GM12801 (cell line): ENCODE data around the gene TOP2B.

Experiments used
- TF ChIP-seq, protein P1 (sequence below): IDR thresholded peaks from one replicate; pipeline ENCODE4 v1.5.1; 2011; ENCODE audit warnings: control low read depth; ENCODE audit not compliant: insufficient read length; ENCODE audit errors: extremely low read depth

Gene TOP2B, protein sequence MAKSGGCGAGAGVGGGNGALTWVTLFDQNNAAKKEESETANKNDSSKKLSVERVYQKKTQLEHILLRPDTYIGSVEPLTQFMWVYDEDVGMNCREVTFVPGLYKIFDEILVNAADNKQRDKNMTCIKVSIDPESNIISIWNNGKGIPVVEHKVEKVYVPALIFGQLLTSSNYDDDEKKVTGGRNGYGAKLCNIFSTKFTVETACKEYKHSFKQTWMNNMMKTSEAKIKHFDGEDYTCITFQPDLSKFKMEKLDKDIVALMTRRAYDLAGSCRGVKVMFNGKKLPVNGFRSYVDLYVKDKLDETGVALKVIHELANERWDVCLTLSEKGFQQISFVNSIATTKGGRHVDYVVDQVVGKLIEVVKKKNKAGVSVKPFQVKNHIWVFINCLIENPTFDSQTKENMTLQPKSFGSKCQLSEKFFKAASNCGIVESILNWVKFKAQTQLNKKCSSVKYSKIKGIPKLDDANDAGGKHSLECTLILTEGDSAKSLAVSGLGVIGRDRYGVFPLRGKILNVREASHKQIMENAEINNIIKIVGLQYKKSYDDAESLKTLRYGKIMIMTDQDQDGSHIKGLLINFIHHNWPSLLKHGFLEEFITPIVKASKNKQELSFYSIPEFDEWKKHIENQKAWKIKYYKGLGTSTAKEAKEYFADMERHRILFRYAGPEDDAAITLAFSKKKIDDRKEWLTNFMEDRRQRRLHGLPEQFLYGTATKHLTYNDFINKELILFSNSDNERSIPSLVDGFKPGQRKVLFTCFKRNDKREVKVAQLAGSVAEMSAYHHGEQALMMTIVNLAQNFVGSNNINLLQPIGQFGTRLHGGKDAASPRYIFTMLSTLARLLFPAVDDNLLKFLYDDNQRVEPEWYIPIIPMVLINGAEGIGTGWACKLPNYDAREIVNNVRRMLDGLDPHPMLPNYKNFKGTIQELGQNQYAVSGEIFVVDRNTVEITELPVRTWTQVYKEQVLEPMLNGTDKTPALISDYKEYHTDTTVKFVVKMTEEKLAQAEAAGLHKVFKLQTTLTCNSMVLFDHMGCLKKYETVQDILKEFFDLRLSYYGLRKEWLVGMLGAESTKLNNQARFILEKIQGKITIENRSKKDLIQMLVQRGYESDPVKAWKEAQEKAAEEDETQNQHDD (N-terminal part only)

DNA sequence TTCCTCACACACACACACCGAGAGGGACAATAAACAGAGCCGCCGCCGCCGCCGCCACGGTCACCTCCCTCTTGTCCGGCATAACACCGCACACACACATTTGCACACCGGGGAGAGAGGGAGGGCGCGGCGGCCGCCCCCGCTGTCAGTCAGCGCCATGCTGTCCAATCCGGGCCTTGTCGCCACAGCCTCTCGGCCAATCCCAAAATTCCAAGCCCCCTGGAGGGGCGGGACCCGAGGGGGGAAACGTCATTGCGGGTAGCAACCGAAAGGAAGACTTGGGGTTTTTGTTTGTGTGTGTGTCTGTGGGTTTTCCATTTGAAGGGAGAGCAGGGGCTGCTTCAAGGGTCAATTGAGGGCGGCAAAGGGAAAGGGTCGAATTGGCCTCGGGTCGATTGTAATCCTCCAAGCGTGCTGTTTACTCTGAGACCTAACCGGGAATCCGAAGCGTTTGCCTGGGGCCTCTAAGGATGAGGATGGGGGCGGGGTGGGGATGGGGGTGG is at the start of gene TOP2B:
TOP2B (minus strand) TSS at position 96 of the 503 bp plus-strand sequence. CDS start 610 bp downstream, outside the sequence.
- TF ChIP-seq, protein P1, sequence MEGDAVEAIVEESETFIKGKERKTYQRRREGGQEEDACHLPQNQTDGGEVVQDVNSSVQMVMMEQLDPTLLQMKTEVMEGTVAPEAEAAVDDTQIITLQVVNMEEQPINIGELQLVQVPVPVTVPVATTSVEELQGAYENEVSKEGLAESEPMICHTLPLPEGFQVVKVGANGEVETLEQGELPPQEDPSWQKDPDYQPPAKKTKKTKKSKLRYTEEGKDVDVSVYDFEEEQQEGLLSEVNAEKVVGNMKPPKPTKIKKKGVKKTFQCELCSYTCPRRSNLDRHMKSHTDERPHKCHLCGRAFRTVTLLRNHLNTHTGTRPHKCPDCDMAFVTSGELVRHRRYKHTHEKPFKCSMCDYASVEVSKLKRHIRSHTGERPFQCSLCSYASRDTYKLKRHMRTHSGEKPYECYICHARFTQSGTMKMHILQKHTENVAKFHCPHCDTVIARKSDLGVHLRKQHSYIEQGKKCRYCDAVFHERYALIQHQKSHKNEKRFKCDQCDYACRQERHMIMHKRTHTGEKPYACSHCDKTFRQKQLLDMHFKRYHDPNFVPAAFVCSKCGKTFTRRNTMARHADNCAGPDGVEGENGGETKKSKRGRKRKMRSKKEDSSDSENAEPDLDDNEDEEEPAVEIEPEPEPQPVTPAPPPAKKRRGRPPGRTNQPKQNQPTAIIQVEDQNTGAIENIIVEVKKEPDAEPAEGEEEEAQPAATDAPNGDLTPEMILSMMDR, result no peak

DNA sequence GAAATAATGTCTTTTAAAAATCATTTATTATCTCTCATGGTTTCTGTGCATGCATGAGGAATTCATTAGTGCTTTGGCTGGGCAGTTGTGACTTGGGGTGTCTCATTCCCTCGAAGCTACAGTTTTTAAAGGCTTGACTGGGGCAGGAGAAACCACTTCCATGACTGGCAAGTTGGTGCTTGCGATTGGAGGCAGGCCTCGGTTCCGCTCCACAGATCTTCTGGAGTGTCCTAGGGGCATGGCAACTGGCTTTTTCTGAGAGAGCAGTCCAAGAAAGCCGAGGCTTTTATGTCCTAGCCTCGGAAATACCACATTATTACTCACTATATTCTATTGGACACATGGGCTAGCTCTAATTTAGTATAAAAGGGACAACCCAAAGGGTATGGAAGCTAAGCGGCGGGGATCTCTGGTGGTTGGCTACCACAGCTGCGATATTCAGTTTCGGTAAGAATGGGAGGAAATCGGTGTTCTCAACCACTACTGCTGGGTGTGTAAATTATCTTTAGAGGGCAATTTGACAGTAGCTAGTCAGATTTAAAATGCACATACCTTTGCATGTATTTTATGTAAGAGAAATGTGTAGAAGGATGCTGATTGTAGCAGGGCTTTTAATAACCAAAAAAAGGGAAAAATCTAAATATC is 48.8 kb upstream of the TOP2B start:
- TF ChIP-seq, protein P1, result no peak

DNA sequence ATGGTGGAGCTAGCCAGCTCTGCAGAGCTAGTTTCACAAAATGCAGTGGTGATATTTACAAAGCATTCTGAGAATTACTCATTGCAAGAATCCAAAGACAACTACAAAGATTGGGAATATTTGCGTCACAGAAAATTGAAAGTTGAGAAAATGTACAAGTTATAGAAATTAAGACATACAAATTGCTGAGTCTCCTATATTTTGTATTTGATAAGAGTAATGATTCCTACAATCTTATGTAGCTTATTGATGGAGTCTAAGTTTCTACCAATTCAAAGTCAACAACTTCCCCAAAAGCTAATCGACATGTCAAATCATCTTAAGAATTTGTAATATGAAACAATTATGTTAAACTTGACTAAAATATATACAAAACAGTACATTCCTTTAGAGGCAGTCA is 46.4 kb upstream of the TOP2B start:
- TF ChIP-seq, protein P1, result no peak

DNA sequence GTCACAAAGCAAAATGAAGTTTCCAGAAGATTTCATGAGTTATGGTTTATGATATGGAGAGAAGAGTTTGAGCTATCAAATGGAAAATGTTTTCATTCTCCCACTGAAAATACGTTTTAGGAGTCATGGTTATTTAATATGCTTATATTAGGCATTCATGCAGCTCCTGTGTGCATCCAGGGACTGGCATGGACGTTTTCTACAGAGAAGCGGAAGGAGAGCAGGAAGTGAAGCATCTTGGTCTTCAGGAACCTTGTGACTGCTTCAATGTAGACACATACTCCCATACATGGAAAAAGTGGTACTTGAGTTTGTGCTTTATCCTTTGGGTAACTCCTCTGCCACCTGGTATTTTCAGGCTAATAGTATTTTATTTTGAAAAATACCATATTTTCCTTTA is 43.3 kb upstream of the TOP2B start:
- TF ChIP-seq, protein P1, result no peak

DNA sequence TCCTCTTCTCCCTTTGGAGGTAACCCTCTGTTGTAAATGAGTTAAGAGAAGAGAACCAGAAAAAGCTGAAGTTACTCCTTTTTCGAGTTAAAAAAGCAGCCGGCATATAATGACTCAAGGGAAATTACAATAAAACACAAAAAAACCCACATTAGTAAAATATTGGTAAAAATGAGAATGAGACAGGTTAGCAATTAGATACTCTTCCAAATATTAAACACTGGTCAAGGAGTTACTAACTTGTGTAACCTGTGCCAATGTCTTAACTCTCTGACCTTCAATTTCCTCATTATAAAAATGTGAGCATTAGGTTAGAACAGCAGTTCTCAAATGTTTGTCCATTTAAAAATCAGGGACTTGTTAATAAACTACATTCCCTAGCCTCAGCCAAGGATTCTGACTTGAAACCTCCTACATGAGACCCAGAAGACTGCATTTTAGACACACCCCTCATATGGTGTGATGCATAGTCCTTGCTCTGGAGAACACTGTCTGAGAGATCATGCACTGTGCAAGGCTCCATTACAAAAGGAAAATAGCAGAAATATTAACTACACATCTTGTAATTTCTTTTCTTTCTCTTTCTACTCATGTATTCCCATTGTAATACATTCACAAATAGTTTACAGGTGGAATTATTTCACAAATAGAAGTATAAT is 42.7 kb upstream of the TOP2B start:
- TF ChIP-seq, protein P1, result no peak

DNA sequence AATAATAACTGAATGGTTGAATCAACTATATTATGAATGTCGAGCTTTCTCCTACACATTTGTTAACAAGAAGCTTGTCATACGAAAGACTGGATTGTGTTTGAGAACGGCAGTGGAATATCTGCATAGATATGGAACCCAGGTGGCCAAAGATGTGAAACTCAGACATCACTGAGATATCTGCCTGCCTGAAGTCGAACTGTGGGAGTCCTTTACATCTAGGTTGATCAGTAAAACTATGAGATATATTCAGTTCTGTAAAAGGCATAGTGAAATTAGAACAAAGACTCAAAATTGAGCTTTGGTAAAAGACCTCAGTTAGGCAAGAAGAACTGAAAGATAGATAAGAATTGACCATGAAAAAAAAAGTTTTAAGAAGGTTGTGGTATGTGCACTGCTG is 41.5 kb upstream of the TOP2B start:
- TF ChIP-seq, protein P1, result no peak
